Measurements from ENCODE around the gene HOATZ. TPM values are rescaled to one million over a fixed set of nuclear protein-coding genes. Genes with fewer than 3 reads are reported as not detected.

Gene HOATZ
- total and polyA plus RNA-seq, 12 donors, result not detected

- no peak overlapping the region for H3K4me3 ChIP-seq
- DNase-seq, result no peak
- H3K36me3 ChIP-seq (replicated peaks in 1 of 2), result no peaks in the 10 kb centered on the region
- WGBS, 4 donors, result 92 to 100% (median 100%) methylated on average over 1 of the region's 1 CpG
- H3K27me3 ChIP-seq, result no peaks in the 10 kb centered on the region
- H3K4me1 ChIP-seq (replicated peaks in 1 of 2), result no peaks in the 10 kb centered on the region
- intact Hi-C loops (cut with DNase I), result loop anchor here in 1 of 2 donors (5.0 kb wide), 1 partner anchor 261 kb away; no protein-coding TSS in a partner anchor
- H3K9me3 ChIP-seq (replicated peaks in 1 of 3), result no peaks in the 10 kb centered on the region
- no peak overlapping the region for H3K27ac ChIP-seq
- TF ChIP-seq CTCF (IDR thresholded peaks at IDR 0.05) (no peak), POLR2A (IDR thresholded peaks at IDR 0.05) (no peak)
Observed at GRCh38 chr11:111581341-111581740, 66.8 kb downstream of the HOATZ start.

- H3K27me3 ChIP-seq, result no peaks in the 10 kb centered on the region
- no peak overlapping the region for H3K4me3 ChIP-seq
- TF ChIP-seq CTCF (IDR thresholded peaks at IDR 0.05), result no peak
- DNase-seq, result no peak
- no peaks in the 10 kb centered on the region for H3K36me3 ChIP-seq (replicated peaks in 1 of 2)
- no peaks in the 10 kb centered on the region for H3K9me3 ChIP-seq (replicated peaks in 1 of 3)
- H3K27ac ChIP-seq, result no peak overlapping the region
- intact Hi-C loops (cut with DNase I), result loop anchor here in 1 of 2 donors (5.0 kb wide), 1 partner anchor 260 kb away; no protein-coding TSS in a partner anchor
- no peaks in the 10 kb centered on the region for H3K4me1 ChIP-seq (replicated peaks in 1 of 2)
Observed at GRCh38 chr11:111582163-111582562, 67.6 kb downstream of the HOATZ start.

- H3K27ac ChIP-seq, result no peak overlapping the region
- no peak for DNase-seq
- H3K9me3 ChIP-seq (replicated peaks in 1 of 3), result no peaks in the 10 kb centered on the region
- TF ChIP-seq POLR2A (IDR thresholded peaks at IDR 0.05) (no peak), CTCF (IDR thresholded peaks at IDR 0.05) (no peak)
- H3K27me3 ChIP-seq, result no peaks in the 10 kb centered on the region
- H3K4me1 ChIP-seq (replicated peaks in 1 of 2), result no peaks in the 10 kb centered on the region
- H3K4me3 ChIP-seq, result no peak overlapping the region
- intact Hi-C loops (cut with DNase I), result loop anchor here in 1 of 2 donors (5.0 kb wide), 1 partner anchor 259 kb away; no protein-coding TSS in a partner anchor
- no peaks in the 10 kb centered on the region for H3K36me3 ChIP-seq (replicated peaks in 1 of 2)
- 57 to 71% (median 64%) methylated on average over 4 of the region's 4 CpGs for WGBS, 4 donors
Observed at GRCh38 chr11:111582881-111583280, 68.3 kb downstream of the HOATZ start.

GRCh38 chr11:111585371-111585770, 70.8 kb downstream of the HOATZ start:
- no peaks in the 10 kb centered on the region for H3K27me3 ChIP-seq
- peak in 2 of 7 donors; percentile 21 to 38 for DNase-seq
- no peak overlapping the region for H3K27ac ChIP-seq
- H3K4me3 ChIP-seq, result no peak overlapping the region
- 44 to 46% (median 45%) methylated on average over 2 of the region's 2 CpGs for WGBS, 4 donors
- intact Hi-C loops (cut with DNase I), result no loop called here
- no peaks in the 10 kb centered on the region for H3K9me3 ChIP-seq (replicated peaks in 1 of 3)
- no peaks in the 10 kb centered on the region for H3K36me3 ChIP-seq (replicated peaks in 1 of 2)
- H3K4me1 ChIP-seq (replicated peaks in 1 of 2), result no peaks in the 10 kb centered on the region
- TF ChIP-seq POLR2A (IDR thresholded peaks at IDR 0.05), result no peak
- no peak for TF ChIP-seq CTCF (IDR thresholded peaks at IDR 0.05)

All from adrenal gland (tissue), 12 donors.